HG02642 (cell line): ENCODE data around the gene TGFB2.

Experiments used
- ATAC-seq: cut with Tn5 transposase; IDR thresholded peaks from one replicate; pipeline ENCODE4 v1.9.1; 2021; ENCODE audit warnings: mild to moderate bottlenecking; ENCODE audit not compliant: unreplicated experiment, poor library complexity

Gene TGFB2

DNA sequence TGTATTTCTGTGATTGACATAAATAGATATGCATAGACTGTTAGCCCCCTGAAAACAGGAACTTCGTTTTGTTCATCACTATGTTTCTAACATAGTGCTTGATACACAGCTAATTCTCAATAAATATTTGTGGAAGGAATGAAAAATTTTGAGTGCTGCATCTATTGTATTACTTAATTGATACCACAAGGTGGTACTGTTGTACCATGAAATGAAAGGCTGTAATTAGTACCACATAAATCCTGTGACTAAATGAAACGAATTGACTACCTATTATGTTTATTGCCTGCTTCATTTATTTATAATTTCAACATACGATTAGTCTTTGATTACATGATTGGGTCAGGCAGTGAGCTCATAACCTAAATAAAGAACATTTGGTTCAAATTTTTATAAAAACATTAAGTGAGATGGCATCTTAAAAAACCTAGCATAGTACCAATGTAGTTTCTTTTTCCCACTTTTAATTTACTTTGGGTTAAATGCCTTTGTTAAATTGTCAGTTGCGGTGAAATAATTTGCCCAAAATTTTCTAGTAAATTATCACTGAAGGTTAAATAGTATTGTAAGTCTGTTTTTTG lies 15.0 kb upstream of the TGFB2 start:
- no peak for ATAC-seq

DNA sequence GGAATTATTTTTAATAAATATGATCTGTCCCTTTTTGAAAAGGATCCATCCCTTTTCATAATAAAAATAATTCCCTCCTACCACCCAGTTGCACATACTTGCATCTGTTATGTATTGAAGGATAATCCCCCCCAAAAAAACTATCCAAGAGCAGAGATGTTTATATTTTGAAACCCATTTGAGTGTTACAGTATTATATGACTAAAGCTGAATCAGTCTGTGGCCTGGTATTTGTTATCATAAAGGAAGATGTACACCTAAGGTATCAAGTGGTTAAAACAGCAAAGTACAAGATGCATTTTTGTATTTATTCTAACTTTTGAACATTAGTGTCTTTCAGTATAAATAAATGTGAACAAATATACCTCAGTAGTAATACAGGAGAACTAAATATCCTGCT lies 12.7 kb upstream of the TGFB2 start:
- no peak for ATAC-seq

DNA sequence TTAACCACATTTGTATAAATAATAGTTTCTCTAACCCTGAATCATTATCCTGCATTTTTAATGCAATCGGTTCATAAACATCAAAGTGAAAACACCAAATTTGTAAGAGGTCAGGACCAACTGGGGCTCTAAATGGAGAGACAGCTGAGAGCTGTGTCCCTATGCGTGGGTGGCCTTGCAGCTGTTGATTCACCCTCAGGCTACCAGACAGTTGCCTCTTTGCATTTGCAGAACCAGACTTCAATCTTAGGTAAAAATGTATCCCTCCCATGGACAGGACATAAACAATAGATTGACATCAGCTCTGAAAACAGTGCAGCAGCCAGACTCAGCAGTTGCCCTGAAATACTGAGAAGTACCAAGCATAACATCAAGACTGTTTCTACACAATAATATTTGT lies 8.8 kb upstream of the TGFB2 start:
- no peak for ATAC-seq

DNA sequence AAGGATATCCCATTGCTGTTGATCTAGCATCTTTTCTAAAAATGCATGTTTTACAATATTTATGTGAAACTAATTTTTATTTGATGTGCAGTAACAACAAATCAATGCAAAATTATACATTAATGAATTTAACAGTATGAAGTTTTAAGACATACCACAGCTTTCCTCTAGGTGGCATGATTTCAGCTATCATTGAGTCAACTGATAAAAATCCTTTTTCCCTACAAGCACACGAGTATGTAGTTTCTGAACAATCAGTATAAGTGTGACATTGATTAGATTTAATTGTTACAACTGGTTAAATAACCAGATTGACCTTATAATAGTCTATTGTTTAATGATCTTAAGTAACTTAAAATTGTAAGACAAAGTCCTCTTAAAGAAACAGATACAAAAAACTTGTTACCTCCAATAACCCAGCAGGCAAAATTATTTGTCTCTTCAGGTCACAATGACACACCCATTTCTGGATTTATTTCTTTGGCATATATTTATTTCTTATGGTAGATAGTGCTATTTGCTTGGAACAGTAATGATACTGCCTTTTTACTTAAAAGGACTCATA lies 5.8 kb upstream of the TGFB2 start:
- peak; percentile 65 for ATAC-seq

DNA sequence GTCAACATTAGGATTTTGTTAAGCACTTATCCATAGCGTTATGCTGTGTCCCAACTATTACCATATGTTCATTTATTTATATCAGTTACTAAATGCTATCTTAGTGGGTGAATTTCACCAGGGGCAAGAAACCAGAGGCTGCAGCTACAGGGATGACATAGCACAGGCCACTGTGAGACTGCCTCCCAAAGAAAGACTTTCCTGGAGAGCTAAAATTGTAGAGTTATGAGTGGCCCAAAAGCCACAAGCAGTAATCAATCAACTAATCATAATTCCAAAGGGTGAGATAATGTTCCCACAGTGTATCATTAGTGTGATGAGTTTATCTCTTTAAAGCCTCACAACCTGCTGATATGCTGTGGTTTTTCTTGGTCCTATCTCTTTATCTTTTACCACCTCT lies 3.8 kb upstream of the TGFB2 start:
- no peak for ATAC-seq

DNA sequence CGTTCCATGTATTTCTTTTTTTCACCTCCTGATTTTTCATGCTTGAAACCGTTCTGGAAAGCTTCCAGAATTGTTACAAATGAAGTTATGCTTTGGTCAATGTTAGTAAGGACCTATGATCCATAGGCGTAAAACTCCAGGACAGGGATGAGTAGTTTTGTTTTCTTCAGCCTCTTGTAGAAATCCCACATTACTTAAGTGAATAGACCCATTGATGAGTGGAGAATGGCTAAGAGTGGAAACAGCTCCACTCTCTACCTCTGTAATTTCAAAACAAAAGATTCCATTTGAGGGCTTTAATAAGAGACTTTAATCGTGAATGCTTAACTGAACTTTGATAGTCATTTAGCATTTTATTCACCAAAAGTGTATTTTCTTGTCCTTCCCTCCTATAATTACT lies 3.0 kb upstream of the TGFB2 start:
- ATAC-seq = no peak

DNA sequence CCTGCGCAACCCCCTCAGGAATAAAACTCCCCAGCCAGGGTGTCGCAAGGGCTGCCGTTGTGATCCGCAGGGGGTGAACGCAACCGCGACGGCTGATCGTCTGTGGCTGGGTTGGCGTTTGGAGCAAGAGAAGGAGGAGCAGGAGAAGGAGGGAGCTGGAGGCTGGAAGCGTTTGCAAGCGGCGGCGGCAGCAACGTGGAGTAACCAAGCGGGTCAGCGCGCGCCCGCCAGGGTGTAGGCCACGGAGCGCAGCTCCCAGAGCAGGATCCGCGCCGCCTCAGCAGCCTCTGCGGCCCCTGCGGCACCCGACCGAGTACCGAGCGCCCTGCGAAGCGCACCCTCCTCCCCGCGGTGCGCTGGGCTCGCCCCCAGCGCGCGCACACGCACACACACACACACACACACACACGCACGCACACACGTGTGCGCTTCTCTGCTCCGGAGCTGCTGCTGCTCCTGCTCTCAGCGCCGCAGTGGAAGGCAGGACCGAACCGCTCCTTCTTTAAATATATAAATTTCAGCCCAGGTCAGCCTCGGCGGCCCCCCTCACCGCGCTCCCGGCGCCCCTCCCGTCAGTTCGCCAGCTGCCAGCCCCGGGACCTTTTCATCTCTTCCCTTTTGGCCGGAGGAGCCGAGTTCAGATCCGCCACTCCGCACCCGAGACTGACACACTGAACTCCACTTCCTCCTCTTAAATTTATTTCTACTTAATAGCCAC lies 696 bp downstream of the TGFB2 start:
- ATAC-seq = peak; percentile 72

DNA sequence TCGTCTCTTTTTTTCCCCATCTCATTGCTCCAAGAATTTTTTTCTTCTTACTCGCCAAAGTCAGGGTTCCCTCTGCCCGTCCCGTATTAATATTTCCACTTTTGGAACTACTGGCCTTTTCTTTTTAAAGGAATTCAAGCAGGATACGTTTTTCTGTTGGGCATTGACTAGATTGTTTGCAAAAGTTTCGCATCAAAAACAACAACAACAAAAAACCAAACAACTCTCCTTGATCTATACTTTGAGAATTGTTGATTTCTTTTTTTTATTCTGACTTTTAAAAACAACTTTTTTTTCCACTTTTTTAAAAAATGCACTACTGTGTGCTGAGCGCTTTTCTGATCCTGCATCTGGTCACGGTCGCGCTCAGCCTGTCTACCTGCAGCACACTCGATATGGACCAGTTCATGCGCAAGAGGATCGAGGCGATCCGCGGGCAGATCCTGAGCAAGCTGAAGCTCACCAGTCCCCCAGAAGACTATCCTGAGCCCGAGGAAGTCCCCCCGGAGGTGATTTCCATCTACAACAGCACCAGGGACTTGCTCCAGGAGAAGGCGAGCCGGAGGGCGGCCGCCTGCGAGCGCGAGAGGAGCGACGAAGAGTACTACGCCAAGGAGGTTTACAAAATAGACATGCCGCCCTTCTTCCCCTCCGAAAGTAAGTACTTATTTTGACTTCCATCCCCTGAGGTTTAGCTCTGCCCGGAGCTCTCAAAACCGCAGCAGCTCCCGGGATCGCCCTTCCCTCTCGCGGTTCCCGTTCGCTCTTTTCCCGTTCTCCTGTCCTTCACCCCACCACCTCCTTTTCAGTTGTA lies 1.5 kb downstream of the TGFB2 start:
- no peak for ATAC-seq

DNA sequence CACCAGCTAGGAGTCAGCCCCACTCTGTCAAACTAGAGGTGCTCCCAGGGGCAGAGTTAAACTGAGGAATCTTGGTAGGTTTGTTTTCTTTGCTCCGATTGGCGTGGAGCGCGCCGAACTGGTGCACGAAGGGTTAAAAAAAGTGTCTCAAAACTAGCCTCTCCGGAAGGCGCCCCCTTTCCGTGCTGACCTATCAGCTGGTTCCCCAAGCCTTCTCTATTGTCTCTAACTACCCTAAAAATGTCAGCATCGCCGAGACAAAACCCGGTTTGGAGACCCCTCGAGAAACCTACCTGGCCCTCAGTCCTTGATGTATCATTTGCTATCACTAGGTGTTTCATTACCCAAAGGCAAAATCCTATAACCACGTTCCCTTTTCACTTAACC lies 2.2 kb downstream of the TGFB2 start:
- no peak for ATAC-seq

DNA sequence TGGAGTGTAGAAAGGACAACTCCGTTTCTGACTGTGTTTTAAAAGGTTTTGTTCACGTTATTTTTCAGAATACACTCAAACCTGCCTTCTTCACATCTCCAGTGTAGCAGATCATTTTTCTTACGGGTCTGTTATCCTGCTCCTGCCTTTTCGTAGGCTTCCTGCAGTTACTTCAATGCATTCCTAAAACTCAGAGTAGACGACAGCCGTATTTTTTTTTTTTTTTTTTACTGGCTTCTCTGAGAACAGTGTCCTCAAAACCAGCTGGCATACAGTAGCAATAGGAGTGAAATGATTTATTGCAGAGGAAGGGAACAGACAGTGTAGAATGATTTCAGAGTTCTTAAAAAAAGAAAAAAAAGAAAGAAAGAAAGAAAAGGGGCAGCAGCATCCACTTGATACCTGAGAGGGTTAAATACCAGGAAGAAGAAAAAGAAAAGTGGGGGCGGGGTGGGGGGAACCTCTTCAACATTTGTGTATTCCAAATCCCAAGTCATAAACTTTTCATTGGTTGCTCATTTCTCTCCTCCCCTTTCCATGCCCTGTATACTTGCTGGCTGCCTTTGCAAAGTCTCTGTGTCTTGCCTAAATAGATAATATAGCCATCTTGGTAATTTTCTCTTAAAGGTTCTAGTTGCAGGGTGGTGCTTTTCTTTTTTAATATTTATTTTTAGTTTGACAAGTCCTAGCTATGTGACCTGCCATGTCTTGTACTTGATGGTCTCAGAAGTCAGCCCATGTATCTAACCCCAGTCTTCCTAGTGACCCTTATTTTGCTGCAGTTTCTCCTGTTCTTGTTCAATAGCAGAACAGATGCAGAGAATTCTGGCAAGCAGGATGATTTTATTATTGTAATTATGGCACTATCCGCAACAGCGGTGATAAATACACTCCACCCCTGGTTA lies 2.8 kb downstream of the TGFB2 start:
- ATAC-seq = no peak

DNA sequence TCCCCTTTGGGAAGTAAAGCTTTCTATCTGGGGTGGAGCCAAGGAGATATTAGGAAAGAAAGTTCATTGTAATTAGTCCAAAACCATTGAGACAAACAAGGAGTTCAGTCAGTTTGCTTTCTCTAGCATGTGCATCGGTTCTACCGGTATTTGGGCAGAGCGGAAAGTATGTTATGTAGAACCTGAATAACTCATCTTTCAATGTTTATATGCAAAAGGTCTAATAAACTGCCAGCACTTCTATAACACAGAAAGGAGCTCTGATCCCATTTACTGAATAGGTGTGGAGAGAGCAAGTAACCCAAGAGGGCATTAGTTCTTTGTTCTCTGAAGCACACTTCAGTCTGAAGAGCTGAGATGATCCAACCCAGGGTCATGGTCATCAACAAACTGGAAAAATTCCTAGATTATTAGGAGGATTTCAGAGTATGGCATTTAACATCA lies 3.5 kb downstream of the TGFB2 start:
- ATAC-seq = no peak

DNA sequence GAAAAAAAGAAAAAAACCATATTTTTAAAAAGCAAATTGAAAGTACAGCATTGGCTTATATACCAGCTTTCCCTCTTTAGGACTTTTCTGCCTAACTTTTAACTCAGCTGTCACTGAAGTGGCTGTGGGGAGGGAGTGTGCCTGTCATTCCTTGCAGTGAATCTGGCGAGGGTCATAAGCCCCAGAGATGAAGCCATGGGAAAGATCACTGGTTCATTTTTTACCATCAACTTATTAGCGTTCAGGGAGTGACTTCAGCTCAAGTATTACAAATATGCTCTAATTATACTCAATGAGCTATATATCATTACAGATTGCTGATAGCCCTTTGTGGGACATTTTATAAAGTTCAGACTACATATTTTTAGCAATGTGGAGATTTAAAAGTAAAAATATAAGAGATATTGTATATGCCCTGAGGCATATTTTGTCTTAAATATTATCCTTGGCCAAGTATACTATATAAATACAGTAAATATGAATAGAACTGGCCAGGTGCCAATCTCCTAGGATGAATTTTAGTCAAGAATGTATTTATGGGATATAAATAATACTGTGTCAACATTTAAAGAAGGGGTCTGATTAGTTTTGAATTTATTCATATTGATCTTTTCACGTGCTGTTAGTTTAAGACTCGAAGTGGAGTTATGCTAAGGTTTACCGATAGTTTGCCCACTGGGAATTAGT lies 4.4 kb downstream of the TGFB2 start:
- ATAC-seq = no peak

DNA sequence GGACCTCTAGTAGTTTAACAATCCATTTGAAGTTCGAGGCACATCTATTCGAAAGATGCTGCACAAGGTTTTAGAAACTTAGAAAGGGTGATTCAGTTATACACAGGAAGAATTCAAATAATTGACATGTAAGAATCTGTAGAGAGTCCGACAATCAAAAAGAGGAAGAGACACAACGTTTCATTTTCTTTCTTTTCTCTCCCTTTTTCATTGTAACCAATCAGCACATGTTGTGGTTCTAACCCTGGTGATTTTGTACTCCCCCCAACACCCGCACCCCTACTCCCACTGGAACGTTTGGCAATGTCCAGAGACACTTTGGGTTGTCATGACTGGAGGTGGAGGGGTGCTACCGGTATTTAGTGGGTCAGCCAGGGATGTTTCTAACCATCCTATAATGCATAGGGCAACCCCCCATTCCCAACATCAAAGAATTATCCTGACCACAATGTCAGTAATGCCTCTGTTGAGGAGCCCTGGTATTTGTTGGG lies 4.9 kb downstream of the TGFB2 start:
- no peak for ATAC-seq

DNA sequence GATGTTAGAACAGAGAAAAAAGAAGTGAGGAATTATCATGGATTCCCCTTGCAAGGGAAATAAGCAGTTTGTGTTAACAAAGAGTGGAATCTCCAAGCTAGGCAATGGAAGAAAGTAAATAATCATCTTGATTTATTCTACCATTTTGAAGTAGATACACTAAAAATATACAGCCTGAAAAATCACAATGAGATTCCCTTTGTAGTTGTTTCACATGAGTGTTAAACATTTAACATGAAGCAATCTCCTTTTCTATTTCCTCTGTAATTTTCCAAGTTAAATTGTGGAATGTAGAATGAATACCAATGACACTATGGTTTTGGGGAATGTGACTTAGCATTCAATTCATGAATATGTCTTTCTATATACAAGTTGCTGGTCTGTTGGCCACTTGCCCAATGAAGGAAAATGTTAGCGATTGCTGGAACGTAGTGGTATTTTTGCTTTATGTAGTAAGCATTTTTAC lies 5.7 kb downstream of the TGFB2 start:
- no peak for ATAC-seq

DNA sequence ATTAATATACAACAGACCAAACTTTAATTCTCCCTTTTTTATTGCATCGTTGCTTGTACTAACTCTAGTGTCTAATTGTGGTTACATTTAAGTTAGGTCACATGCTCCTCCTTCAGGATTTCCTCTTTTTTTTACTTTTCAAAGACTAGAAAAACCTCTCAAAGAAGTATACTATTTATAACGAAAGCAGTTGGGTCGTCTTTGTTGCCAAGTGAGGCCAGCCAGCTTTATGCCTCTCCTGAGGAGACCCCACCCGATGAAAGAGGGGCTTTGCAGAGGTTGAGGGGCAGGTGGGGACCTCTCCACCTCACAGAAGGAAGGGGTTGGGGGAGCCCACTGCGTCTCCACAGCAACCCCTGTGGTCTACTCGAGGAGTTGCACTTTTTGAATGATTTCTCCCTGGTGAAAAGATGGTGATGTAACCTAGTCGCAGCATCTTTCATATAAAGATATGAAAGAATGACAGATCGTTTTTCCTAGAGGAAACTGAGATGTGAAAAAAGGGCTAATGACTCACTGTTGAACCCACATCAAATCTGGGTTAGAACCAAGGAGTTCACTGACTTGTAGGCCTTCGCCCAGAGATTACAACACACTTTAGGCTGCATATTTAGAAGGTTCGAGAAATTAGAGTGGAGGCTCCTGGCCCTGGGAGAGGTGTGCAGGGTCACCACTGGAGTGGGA lies 6.4 kb downstream of the TGFB2 start:
- ATAC-seq = peak; percentile 71

DNA sequence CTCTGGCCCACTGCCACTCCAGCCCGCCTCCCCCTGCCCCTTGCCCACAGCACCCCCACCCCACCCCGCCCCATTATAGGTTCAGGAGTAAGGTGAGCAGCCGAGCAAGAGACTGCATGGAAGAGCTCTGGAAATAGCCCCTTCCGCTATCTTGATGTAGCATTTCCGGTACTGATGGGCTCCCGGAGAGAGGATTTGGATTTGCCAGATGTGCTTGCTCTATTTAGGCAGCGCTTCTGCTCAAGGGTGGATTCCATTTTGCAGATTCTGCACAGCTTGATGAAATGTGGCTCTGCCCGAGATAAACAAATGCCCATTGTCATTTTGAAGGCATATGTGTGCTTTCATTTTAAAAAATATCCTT lies 6.9 kb downstream of the TGFB2 start:
- no peak for ATAC-seq

DNA sequence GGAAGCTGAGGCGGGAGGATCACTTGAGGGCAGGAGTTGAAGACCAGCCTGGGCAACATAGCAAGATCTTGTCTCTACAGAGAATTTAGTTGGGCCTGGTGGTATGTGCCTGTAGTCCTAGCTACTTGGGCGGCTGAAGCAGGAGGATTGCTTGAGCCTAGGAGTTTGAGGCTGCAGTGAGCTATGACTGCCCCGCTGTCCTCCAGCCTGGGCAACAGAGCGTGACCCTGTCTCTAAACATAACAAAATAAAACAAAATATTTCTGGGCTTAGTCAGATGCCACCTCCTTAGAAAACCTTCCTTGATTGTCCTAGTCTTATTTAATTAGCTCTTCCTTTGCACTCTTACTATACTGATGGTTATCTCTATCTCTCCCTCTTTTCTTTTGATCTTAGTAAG lies 8.5 kb downstream of the TGFB2 start:
- no peak for ATAC-seq

DNA sequence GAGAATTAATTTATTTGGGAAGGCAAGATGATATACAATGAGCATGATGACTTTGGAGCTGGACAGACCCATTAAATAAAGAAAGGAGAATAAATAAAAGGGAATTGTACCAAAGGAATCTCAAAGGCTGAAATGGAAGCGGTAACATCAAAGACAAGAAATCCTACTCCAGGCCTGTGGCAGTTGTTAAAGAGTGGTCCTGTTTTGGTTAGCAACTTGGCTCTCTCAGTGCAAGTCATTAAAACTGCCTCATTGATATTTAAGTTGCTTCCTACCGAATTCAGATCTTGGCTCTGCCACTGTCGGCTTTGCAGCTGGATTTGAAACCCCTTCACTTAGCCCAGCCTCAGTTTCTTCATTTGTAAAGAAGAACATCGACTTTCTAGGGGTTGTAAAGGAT lies 10.1 kb downstream of the TGFB2 start:
- ATAC-seq = no peak
